H9 (cell line): ENCODE measurements around the gene PROX2. TPM values are rescaled to one million over a fixed set of nuclear protein-coding genes. Genes with fewer than 3 reads are reported as not detected.

Experiments used
- DNase-seq: peaks from one replicate; pipeline ENCODE4 v3.0.0-alpha.2; 2017
- H2AFZ ChIP-seq: one replicate; pipeline ENCODE4 v1.6.1; 2013; ENCODE audit warnings: mild to moderate bottlenecking, low read length, control low read depth, moderate library complexity
- H2AK5ac ChIP-seq: 2 replicates; pipeline ENCODE4 v1.6.1; 2013; ENCODE audit warnings: low read length, control low read depth, mixed read lengths; ENCODE audit not compliant: insufficient read length
- H2BK120ac ChIP-seq: one replicate; pipeline ENCODE4 v1.6.1; 2013; ENCODE audit warnings: low read depth, mild to moderate bottlenecking, low read length, control low read depth, inconsistent platforms; ENCODE audit not compliant: poor library complexity, severe bottlenecking
- H2BK12ac ChIP-seq: 2 replicates; pipeline ENCODE4 v1.6.1; 2013; ENCODE audit warnings: low read length, control low read depth, mixed read lengths, low read depth; ENCODE audit not compliant: insufficient read length
- H2BK15ac ChIP-seq: 2 replicates; pipeline ENCODE4 v1.6.1; 2013; ENCODE audit warnings: low read depth, low read length, control low read depth
- H2BK20ac ChIP-seq: one replicate; pipeline ENCODE4 v1.6.1; 2013; ENCODE audit warnings: low read depth, mild to moderate bottlenecking, low read length, control low read depth, inconsistent platforms; ENCODE audit not compliant: poor library complexity, severe bottlenecking
- H2BK5ac ChIP-seq: 2 replicates; pipeline ENCODE4 v1.6.1; 2013; ENCODE audit warnings: low read length, control low read depth, mixed read lengths; ENCODE audit not compliant: insufficient read length
- H3K14ac ChIP-seq: 2 replicates; pipeline ENCODE4 v1.6.1; 2013; ENCODE audit warnings: low read length, control low read depth; ENCODE audit not compliant: insufficient read depth
- H3K18ac ChIP-seq: 2 replicates; pipeline ENCODE4 v1.6.1; 2013; ENCODE audit warnings: low read depth, mild to moderate bottlenecking, mixed read lengths, low read length, control low read depth; ENCODE audit not compliant: insufficient read length
- H3K23ac ChIP-seq: 2 replicates; pipeline ENCODE4 v1.6.1; 2013; ENCODE audit warnings: low read length, control low read depth, mixed read lengths, low read depth; ENCODE audit not compliant: insufficient read length
- H3K23me2 ChIP-seq: 2 replicates; pipeline ENCODE4 v1.6.1; 2013; ENCODE audit warnings: low read depth, mild to moderate bottlenecking, mixed read lengths, low read length, control low read depth; ENCODE audit not compliant: insufficient read length, poor library complexity, severe bottlenecking
- H3K27ac ChIP-seq: 2 replicates; pipeline ENCODE4 v1.5.1; 2013; ENCODE audit warnings: low read length, control low read depth, mixed read lengths, low read depth; ENCODE audit not compliant: insufficient read length
- H3K27me3 ChIP-seq: 2 replicates; pipeline ENCODE4 v1.6.1; 2013; ENCODE audit warnings: low read length, control low read depth, inconsistent platforms; ENCODE audit not compliant: insufficient read depth
- H3K4ac ChIP-seq: 2 replicates; pipeline ENCODE4 v1.6.1; 2013; ENCODE audit warnings: low read depth, mild to moderate bottlenecking, control low read depth, inconsistent platforms, low read length, moderate library complexity
- H3K4me1 ChIP-seq: 2 replicates; pipeline ENCODE4 v1.6.1; 2013; ENCODE audit warnings: low read length, control low read depth, inconsistent platforms; ENCODE audit not compliant: insufficient read depth
- H3K4me2 ChIP-seq: 2 replicates; pipeline ENCODE4 v1.6.1; 2013; ENCODE audit warnings: low read length, control low read depth, mixed read lengths; ENCODE audit not compliant: insufficient read length, insufficient read depth
- H3K56ac ChIP-seq: 2 replicates; pipeline ENCODE4 v1.6.1; 2013; ENCODE audit warnings: low read depth, mild to moderate bottlenecking, mixed read lengths, low read length, control low read depth; ENCODE audit not compliant: insufficient read length
- H3K79me1 ChIP-seq: 2 replicates; pipeline ENCODE4 v1.6.1; 2013; ENCODE audit warnings: low read depth, mild to moderate bottlenecking, moderate library complexity, low read length, control low read depth, inconsistent platforms; ENCODE audit not compliant: insufficient read depth, poor library complexity, severe bottlenecking
- H3K79me2 ChIP-seq: 2 replicates; pipeline ENCODE4 v1.6.1; 2013; ENCODE audit warnings: low read length, control low read depth, inconsistent platforms; ENCODE audit not compliant: insufficient read depth
- H3K9ac ChIP-seq: 2 replicates; pipeline ENCODE4 v1.6.1; 2013; ENCODE audit warnings: low read length, control low read depth, mixed read lengths; ENCODE audit not compliant: insufficient read length; ENCODE audit errors: extremely low read depth
- H3K9me3 ChIP-seq: one replicate; pipeline ENCODE4 v1.6.1; 2013; ENCODE audit warnings: low read depth, low read length, inconsistent platforms; ENCODE audit not compliant: control insufficient read depth
- H3T11ph ChIP-seq: one replicate; pipeline ENCODE4 v1.6.1; 2013; ENCODE audit warnings: mild to moderate bottlenecking, low read length, control low read depth, inconsistent platforms
- H4K20me1 ChIP-seq: one replicate; pipeline ENCODE4 v1.6.1; 2013; ENCODE audit not compliant: control insufficient read depth, insufficient read length, insufficient read depth
- H4K5ac ChIP-seq: 2 replicates; pipeline ENCODE4 v1.6.1; 2013; ENCODE audit warnings: low read depth, mild to moderate bottlenecking, mixed read lengths, low read length, control low read depth; ENCODE audit not compliant: insufficient read length
- H4K8ac ChIP-seq: replicated peaks from 2 replicates; pipeline ENCODE4 v1.6.1; 2013; ENCODE audit warnings: low read length, control low read depth, mixed read lengths, low read depth; ENCODE audit not compliant: insufficient read length
- H4K91ac ChIP-seq: 2 replicates; pipeline ENCODE4 v1.6.1; 2013; ENCODE audit warnings: low read depth, mild to moderate bottlenecking, moderate library complexity, mixed read lengths, low read length, control low read depth; ENCODE audit not compliant: insufficient read length
- H3K27ac Mint-ChIP-seq, 3 experiments: 2 replicates in 2 of 3; 3 replicates in 1 of 3; pipeline ENCODE4 v1.8.0; 2020 to 2021; ENCODE audit warnings: mixed read lengths in 3 of 3, mild to moderate bottlenecking in 1 of 3, moderate library complexity in 1 of 3
- H3K27me3 Mint-ChIP-seq: 2 replicates; pipeline ENCODE4 v1.8.0; 2021; ENCODE audit warnings: low read depth, mild to moderate bottlenecking, moderate library complexity, mixed read lengths
- H3K36me3 Mint-ChIP-seq, 3 experiments: 2 replicates in 2 of 3; 3 replicates in 1 of 3; pipeline ENCODE4 v1.8.0; 2020 to 2021; ENCODE audit warnings: low read depth in 3 of 3, mixed read lengths in 3 of 3; ENCODE audit not compliant: insufficient read depth in 1 of 3
- H3K4me1 Mint-ChIP-seq, 2 experiments: 2 replicates each; pipeline ENCODE4 v1.8.0; 2020; ENCODE audit warnings: mixed read lengths in 2 of 2
- H3K4me3 Mint-ChIP-seq, 2 experiments: 2 replicates in 1 of 2; 3 replicates in 1 of 2; pipeline ENCODE4 v1.8.0; 2020 to 2021; ENCODE audit warnings: mild to moderate bottlenecking in 2 of 2, mixed read lengths in 2 of 2, moderate library complexity in 1 of 2
- H3K9me3 Mint-ChIP-seq, 2 experiments: 2 replicates in 1 of 2; 3 replicates in 1 of 2; pipeline ENCODE4 v1.8.0; 2020; ENCODE audit warnings: mild to moderate bottlenecking in 2 of 2, mixed read lengths in 2 of 2, moderate library complexity in 1 of 2
- CTCF ChIP-seq: fragments of 200-600 bp; sonication (generic); conservative IDR thresholded peaks from 3 replicates; pipeline ENCODE4 v1.8.0; 2021; ENCODE audit warnings: antibody characterized with exemption, mild to moderate bottlenecking
- WGBS: extraction: QIAGEN DNeasy Blood & Tissue Kit; methylation state at CpG from one replicate; pipeline ENCODE4 v1.1.7; 2013; ENCODE audit warnings: missing lambda C conversion rate, low lambda C conversion rate, mixed read lengths; ENCODE audit not compliant: insufficient read length; ENCODE audit errors: extremely low coverage; 5-methylcytosine and 5-hydroxymethylcytosine counted together
- total RNA-seq: library from RNA; stranded (reverse); gene quantifications from 2 replicates; pipeline ENCODE4 v1.2.1, GENCODE V29; 2021

PROX2 gene
- total RNA-seq, 1 experiment from 2014 or later: not detected

GRCh38 chr14:74841230-74842207 lies 34.4 kb downstream of the PROX2 start:
- Histone ChIP-seq H3K14ac (no peak overlapping the region), H4K91ac (no peak overlapping the region), H2BK12ac (no peak overlapping the region), H4K5ac (no peak overlapping the region), H3K79me1 (no peaks in the 10 kb centered on the region), H3K27me3 (no peaks in the 10 kb centered on the region), H2BK20ac (no peak overlapping the region), H3K18ac (no peak overlapping the region), H2AK5ac (no peak overlapping the region), H2AFZ (no peak overlapping the region), H2BK5ac (no peak overlapping the region), H3K4ac (no peak overlapping the region), H4K20me1 (no peaks in the 10 kb centered on the region), H2BK15ac (no peak overlapping the region), H3K9me3 (no peaks in the 10 kb centered on the region), H4K8ac (no peak overlapping the region), H3K23ac (no peak overlapping the region), H3K4me1 (no peaks in the 10 kb centered on the region), H3T11ph (no peak overlapping the region), H3K56ac (no peak overlapping the region), H2BK120ac (no peak overlapping the region), H3K9ac (no peak overlapping the region), H3K4me2 (no peak overlapping the region), H3K79me2 (no peaks in the 10 kb centered on the region), H3K23me2 (no peaks in the 10 kb centered on the region), H3K27ac (no peak overlapping the region)
- Mint-ChIP-seq H3K9me3 (no peaks in the 10 kb centered on the region), H3K4me3 (no peak overlapping the region), H3K36me3 (peaks cover 0 to 7% (median 2%) of the 10 kb centered on the region in 3 experiments; a peak in 5 of 7 replicates), H3K27me3 (no peaks in the 10 kb centered on the region), H3K27ac (no peak overlapping the region; a peak in 2 of 7 replicates), H3K4me1 (peaks cover 0 to 2% of the 10 kb centered on the region in 2 experiments; a peak in 1 of 4 replicates)
- WGBS: no CpG with 5 or more reads among the region's 4 CpGs
- no peak for TF ChIP-seq CTCF
- DNase-seq: no peak
